HEK293T (cell line): ENCODE data around the gene CD7.

Source experiments
- ARNT ChIP-seq: fragments of 450-650 bp; IDR thresholded peaks from 2 replicates; pipeline ENCODE4 v1.6.1; 2017; ENCODE audit warnings: mild to moderate bottlenecking
- BHLHE40 ChIP-seq: fragments of 450-650 bp; IDR thresholded peaks from 2 replicates; pipeline ENCODE4 v1.6.1; 2016; ENCODE audit warnings: mild to moderate bottlenecking, moderate library complexity, borderline replicate concordance
- CTBP1 ChIP-seq: fragments of 450-650 bp; IDR thresholded peaks from 2 replicates; pipeline ENCODE4 v1.6.1; 2016; ENCODE audit warnings: borderline replicate concordance
- FOXM1 ChIP-seq: fragments of 450-650 bp; IDR thresholded peaks from 2 replicates; pipeline ENCODE4 v1.6.1; 2017; ENCODE audit warnings: mild to moderate bottlenecking, borderline replicate concordance
- HDGF ChIP-seq: fragments of 450-650 bp; IDR thresholded peaks from 2 replicates; pipeline ENCODE4 v1.6.1; 2017; ENCODE audit warnings: antibody characterized with exemption, borderline replicate concordance
- LEF1 ChIP-seq: fragments of 450-650 bp; IDR thresholded peaks from 2 replicates; pipeline ENCODE4 v1.6.1; 2017; ENCODE audit warnings: mild to moderate bottlenecking, borderline replicate concordance
- SUZ12 ChIP-seq: fragments of 450-650 bp; IDR thresholded peaks from 2 replicates; pipeline ENCODE4 v1.6.1; 2016; ENCODE audit warnings: mild to moderate bottlenecking

DNA sequence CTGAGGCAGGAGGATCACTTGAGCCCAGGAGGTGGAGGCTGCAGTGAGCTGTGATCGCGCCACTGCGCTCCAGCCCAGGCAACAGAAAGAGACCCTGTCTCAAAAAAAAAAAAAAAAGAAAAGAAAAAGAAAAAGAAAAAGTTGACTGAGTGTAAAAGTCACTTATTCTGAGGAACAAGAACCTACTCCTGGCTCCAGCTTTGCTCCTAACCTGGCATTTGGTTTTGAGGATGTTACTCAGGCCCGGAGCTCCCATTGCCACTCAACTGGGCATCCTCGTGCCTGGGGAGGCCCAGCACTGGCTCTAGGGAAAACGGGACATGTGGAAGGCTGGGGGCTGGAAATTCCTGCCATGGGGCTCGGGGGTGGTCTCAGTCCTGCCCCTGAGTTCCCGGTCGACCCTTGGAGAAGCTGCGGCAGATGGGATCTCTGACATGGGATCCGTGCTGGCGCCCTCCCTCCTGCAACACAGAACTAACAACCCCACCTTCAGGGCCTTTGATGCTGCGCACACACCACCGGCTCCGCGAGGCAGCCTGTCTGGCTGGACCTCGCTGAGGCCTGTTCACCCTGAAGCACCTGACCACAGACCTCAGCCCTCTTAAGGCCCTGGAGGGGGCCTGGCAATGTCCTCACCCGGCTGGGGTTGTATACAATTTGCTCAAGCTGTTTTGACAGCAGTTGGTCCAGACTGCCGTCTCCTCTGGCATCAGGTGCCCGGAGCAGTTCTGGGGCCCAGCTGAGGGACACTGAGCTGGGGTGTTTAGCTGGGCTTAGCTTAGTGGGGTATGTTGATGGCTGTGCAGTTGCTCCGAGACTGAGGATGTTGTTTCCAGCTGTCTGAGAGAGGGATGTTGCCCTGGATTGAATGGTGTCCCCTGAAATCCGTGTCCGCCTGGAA is 12.3 kb downstream of the CD7 start:
- TF ChIP-seq FOXM1 (no peak), BHLHE40 (no peak), SUZ12 (no peak), CTBP1 (no peak), LEF1 (no peak), ARNT (no peak), HDGF (no peak)
